ENCODE data around the gene NKX6-1. TPM values are rescaled to one million over a fixed set of nuclear protein-coding genes. Genes with fewer than 3 reads are reported as not detected.
A peak's percentile ranks its signal among the peaks of the same experiment; 100 is the strongest.

NKX6-1 gene
- total and polyA plus RNA-seq, 4 donors: 0.02 to 0.20 (median 0.06) TPM; not detected in 1

GRCh38 chr4:84496706-84497503 is 2.2 kb downstream of the NKX6-1 start:
- WGBS, 2 donors: 5 to 13% methylated on average over 50 to 53 of the region's 53 CpGs
- Histone ChIP-seq H3K27ac (ENCODE audit: low read depth in 1 of 2, low read length in 1 of 2) (no peak overlapping the region), H3K4me1 (ENCODE audit: control insufficient read depth in 5 of 5, insufficient read depth in 5 of 5, low read length in 5 of 5) (peaks cover 0 to 27% (median 3%) of the 10 kb centered on the region in 5 donors), H3K36me3 (ENCODE audit: control insufficient read depth in 4 of 4, insufficient read depth in 4 of 4, low read length in 4 of 4) (no peaks in the 10 kb centered on the region), H3K9me3 (ENCODE audit: control insufficient read depth in 4 of 4, insufficient read depth in 3 of 4, low read length in 3 of 4) (peaks cover 0 to 19% (median 0%) of the 10 kb centered on the region in 4 donors), H3K9ac (ENCODE audit: insufficient read depth in 1 of 2, low read length in 2 of 2) (no peak overlapping the region), H3K4me3 (no peak overlapping the region), H3K27me3 (ENCODE audit: control insufficient read depth in 3 of 3, insufficient read depth in 3 of 3, low read length in 2 of 3) (peaks cover 0 to 92% (median 84%) of the 10 kb centered on the region in 3 donors)
- no peak for TF ChIP-seq CTCF (IDR thresholded peaks at IDR 0.05; ENCODE audit: control extremely low read depth, extremely low read depth)
- ATAC-seq (ENCODE audit: insufficient read depth, low FRiP score) (no peak), DNase-seq (no peak)

GRCh38 chr4:84496331-84496705 is 2.8 kb downstream of the NKX6-1 start:
- H3K4me3 ChIP-seq: no peak overlapping the region
- no peak for TF ChIP-seq CTCF (IDR thresholded peaks at IDR 0.05; ENCODE audit: control extremely low read depth, extremely low read depth)
- DNase-seq: peak in 2 of 3 donors; percentile 46 to 49
- H3K27ac ChIP-seq (ENCODE audit: low read depth in 1 of 2, low read length in 1 of 2): no peak overlapping the region
- no peaks in the 10 kb centered on the region for H3K36me3 ChIP-seq (ENCODE audit: control insufficient read depth in 4 of 4, insufficient read depth in 4 of 4, low read length in 4 of 4)
- peaks cover 0 to 92% (median 84%) of the 10 kb centered on the region in 3 donors for H3K27me3 ChIP-seq (ENCODE audit: control insufficient read depth in 3 of 3, insufficient read depth in 3 of 3, low read length in 2 of 3)
- ATAC-seq (ENCODE audit: insufficient read depth, low FRiP score): no peak
- H3K9me3 ChIP-seq (ENCODE audit: control insufficient read depth in 4 of 4, insufficient read depth in 3 of 4, low read length in 3 of 4): peaks cover 0 to 16% (median 0%) of the 10 kb centered on the region in 4 donors
- no peak overlapping the region for H3K9ac ChIP-seq (ENCODE audit: insufficient read depth in 1 of 2, low read length in 2 of 2)
- WGBS, 2 donors: 9 to 15% methylated on average over 24 of the region's 24 CpGs
- H3K4me1 ChIP-seq (ENCODE audit: control insufficient read depth in 5 of 5, insufficient read depth in 5 of 5, low read length in 5 of 5): peaks cover 0 to 27% (median 3%) of the 10 kb centered on the region in 5 donors

GRCh38 chr4:84495794-84496261 is 3.3 kb downstream of the NKX6-1 start:
- Histone ChIP-seq H3K27ac (ENCODE audit: low read depth in 1 of 2, low read length in 1 of 2) (no peak overlapping the region), H3K27me3 (ENCODE audit: control insufficient read depth in 3 of 3, insufficient read depth in 3 of 3, low read length in 2 of 3) (peaks cover 0 to 92% (median 84%) of the 10 kb centered on the region in 3 donors), H3K9me3 (ENCODE audit: control insufficient read depth in 4 of 4, insufficient read depth in 3 of 4, low read length in 3 of 4) (peaks cover 0 to 12% (median 0%) of the 10 kb centered on the region in 4 donors), H3K36me3 (ENCODE audit: control insufficient read depth in 4 of 4, insufficient read depth in 4 of 4, low read length in 4 of 4) (no peaks in the 10 kb centered on the region), H3K9ac (ENCODE audit: insufficient read depth in 1 of 2, low read length in 2 of 2) (no peak overlapping the region), H3K4me3 (no peak overlapping the region), H3K4me1 (ENCODE audit: control insufficient read depth in 5 of 5, insufficient read depth in 5 of 5, low read length in 5 of 5) (peaks cover 0 to 27% (median 3%) of the 10 kb centered on the region in 5 donors)
- TF ChIP-seq CTCF (IDR thresholded peaks at IDR 0.05; ENCODE audit: control extremely low read depth, extremely low read depth): no peak
- no peak for ATAC-seq (ENCODE audit: insufficient read depth, low FRiP score)
- WGBS, 2 donors: 7 to 14% methylated on average over 23 of the region's 23 CpGs
- DNase-seq: no peak

Measured in lung (tissue), 12 donors.